ENCODE data around the gene MAP3K3. TPM values are rescaled to one million over a fixed set of nuclear protein-coding genes. Genes with fewer than 3 reads are reported as not detected.

Gene MAP3K3
- total RNA-seq, 1 experiment from 2014 or later, result 14.1 TPM

- Histone ChIP-seq H3K9me3 (ENCODE audit: insufficient read depth, low read depth) (no peaks in the 10 kb centered on the region), H3K79me2 (ENCODE audit: low read depth) (no peaks in the 10 kb centered on the region), H2AFZ (no peak overlapping the region), H3K27me3 (ENCODE audit: insufficient read depth, low read depth) (no peaks in the 10 kb centered on the region), H3F3A (ENCODE audit: insufficient read depth, low read depth) (peaks cover 7% of the 10 kb centered on the region; the same call in 1 of the 2 replicates), H4K20me1 (ENCODE audit: insufficient read depth) (no peaks in the 10 kb centered on the region), H3K4me1 (replicated peaks; ENCODE audit: insufficient read depth) (peaks cover 22% of the 10 kb centered on the region), H3K4me2 (no peak overlapping the region), H3K4me3 (no peak overlapping the region), H3K27ac (no peak overlapping the region), H3K9me2 (ENCODE audit: insufficient read depth) (no peaks in the 10 kb centered on the region), H3K36me3 (ENCODE audit: low read depth) (no peaks in the 10 kb centered on the region)
- intact Hi-C loops (cut with micrococcal nuclease; ENCODE audit: unreplicated experiment), result no loop called here
- no TSS peak for BruUV-seq (replicated peaks)
- POLR2A ChIA-PET (ENCODE audit: unreplicated experiment), result no interaction called here
- CTCF ChIA-PET, result no interaction called here
- DNase-seq, result no peak
- no peak for TF ChIP-seq EZH2 (IDR thresholded peaks at IDR 0.05; ENCODE audit: low read depth)
- no peak for TF ChIP-seq CTCF (conservative IDR thresholded peaks at IDR 0.05)
Observed at GRCh38 chr17:63649813-63650212, 27.6 kb downstream of the MAP3K3 start.

GRCh38 chr17:63652106-63652505 is 29.9 kb downstream of the MAP3K3 start:
- ChIA-PET CTCF (no interaction called here), POLR2A (ENCODE audit: unreplicated experiment) (no interaction called here)
- Histone ChIP-seq H3K36me3 (ENCODE audit: low read depth) (no peaks in the 10 kb centered on the region), H3K27me3 (ENCODE audit: insufficient read depth, low read depth) (no peaks in the 10 kb centered on the region), H3K4me2 (no peak overlapping the region), H3K4me1 (replicated peaks; ENCODE audit: insufficient read depth) (peaks cover 15% of the 10 kb centered on the region), H3K4me3 (no peak overlapping the region), H3K27ac (no peak overlapping the region), H4K20me1 (ENCODE audit: insufficient read depth) (no peaks in the 10 kb centered on the region), H3F3A (ENCODE audit: insufficient read depth, low read depth) (peaks cover 2% of the 10 kb centered on the region; the same call in 1 of the 2 replicates), H3K79me2 (ENCODE audit: low read depth) (no peaks in the 10 kb centered on the region), H2AFZ (no peak overlapping the region), H3K9me3 (ENCODE audit: insufficient read depth, low read depth) (no peaks in the 10 kb centered on the region), H3K9me2 (ENCODE audit: insufficient read depth) (no peaks in the 10 kb centered on the region)
- no peak for DNase-seq
- TF ChIP-seq EZH2 (IDR thresholded peaks at IDR 0.05; ENCODE audit: low read depth) (no peak), CTCF (conservative IDR thresholded peaks at IDR 0.05) (no peak)
- BruUV-seq (replicated peaks), result no TSS peak
- intact Hi-C loops (cut with micrococcal nuclease; ENCODE audit: unreplicated experiment), result no loop called here

- no peak for TF ChIP-seq EZH2 (IDR thresholded peaks at IDR 0.05; ENCODE audit: low read depth)
- TF ChIP-seq CTCF (conservative IDR thresholded peaks at IDR 0.05), result no peak
- Histone ChIP-seq H3K36me3 (ENCODE audit: low read depth) (no peaks in the 10 kb centered on the region), H3F3A (ENCODE audit: insufficient read depth, low read depth) (no peaks in the 10 kb centered on the region), H3K27ac (no peak overlapping the region), H4K20me1 (ENCODE audit: insufficient read depth) (no peaks in the 10 kb centered on the region), H3K4me1 (replicated peaks; ENCODE audit: insufficient read depth) (0 out of 2 replicates have a peak, but pooled peaks cover 7% of the 10 kb centered on the region), H3K9me3 (ENCODE audit: insufficient read depth, low read depth) (no peaks in the 10 kb centered on the region), H3K9me2 (ENCODE audit: insufficient read depth) (no peaks in the 10 kb centered on the region), H3K4me3 (no peak overlapping the region), H2AFZ (no peak overlapping the region), H3K27me3 (ENCODE audit: insufficient read depth, low read depth) (no peaks in the 10 kb centered on the region), H3K4me2 (no peak overlapping the region), H3K79me2 (ENCODE audit: low read depth) (no peaks in the 10 kb centered on the region)
- intact Hi-C loops (cut with micrococcal nuclease; ENCODE audit: unreplicated experiment), result no loop called here
- no TSS peak for BruUV-seq (replicated peaks)
- ChIA-PET POLR2A (ENCODE audit: unreplicated experiment) (no interaction called here), CTCF (no interaction called here)
- no peak for DNase-seq
Observed at GRCh38 chr17:63653050-63653449, 30.8 kb downstream of the MAP3K3 start.
